Activated CD8-positive, alpha-beta memory T cell treated with anti-CD3 and anti-CD28 coated beads, Interleukin-2, amount 50 U/mL, for 1 hour (primary cell): ENCODE measurements around the gene EDDM3A.

Experiments used
- DNase-seq: peaks from one replicate; pipeline ENCODE4 v3.0.0-alpha.2; 2020; ENCODE audit errors: extremely low read depth

Gene EDDM3A

DNA sequence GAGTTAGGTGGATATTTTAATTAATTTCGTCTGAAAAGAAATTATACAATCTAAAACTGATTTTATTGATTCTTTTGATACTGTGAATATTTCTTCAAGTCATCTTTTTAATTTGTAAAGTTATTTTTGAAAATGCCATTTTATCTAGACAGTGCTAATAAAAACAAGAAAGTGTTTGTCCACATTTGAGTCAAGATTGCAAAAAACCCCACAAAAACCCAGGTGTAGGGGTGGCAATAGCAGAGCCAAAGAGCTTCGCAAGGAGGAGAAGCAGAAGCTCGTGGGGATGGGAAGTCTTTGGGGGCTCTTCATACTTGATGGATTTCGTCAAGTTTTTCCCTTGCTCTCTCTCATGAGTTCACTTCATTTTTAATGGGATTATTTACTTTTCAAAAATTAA, 41.3 kb downstream of the EDDM3A start:
- DNase-seq, result no peak

DNA sequence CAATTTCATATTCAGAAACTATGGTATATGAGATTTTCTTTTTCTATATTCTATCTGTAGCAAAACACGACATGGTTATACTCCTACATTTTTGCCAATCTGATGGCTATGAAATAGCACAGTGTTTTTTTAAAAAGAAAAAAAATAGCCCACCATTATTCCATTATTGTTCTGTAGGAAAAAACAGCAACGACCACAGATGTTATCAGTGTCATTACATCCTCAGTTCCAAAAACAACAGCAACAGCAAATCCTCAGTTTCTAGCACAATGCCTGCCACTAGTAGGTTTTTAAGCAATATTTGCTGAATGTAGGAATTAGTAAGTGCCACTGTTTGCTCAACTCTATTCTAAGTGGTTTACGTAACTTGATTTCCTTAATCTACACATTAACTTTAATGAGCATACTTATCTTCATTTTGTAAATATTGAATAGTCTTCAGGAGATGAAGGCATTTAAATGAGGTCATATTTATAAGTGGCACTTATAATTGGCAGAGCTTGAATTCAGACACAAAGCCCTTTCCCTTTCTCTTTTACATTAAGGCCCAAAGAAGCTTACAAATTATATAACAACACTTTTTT, 43.6 kb downstream of the EDDM3A start:
- DNase-seq, result no peak

DNA sequence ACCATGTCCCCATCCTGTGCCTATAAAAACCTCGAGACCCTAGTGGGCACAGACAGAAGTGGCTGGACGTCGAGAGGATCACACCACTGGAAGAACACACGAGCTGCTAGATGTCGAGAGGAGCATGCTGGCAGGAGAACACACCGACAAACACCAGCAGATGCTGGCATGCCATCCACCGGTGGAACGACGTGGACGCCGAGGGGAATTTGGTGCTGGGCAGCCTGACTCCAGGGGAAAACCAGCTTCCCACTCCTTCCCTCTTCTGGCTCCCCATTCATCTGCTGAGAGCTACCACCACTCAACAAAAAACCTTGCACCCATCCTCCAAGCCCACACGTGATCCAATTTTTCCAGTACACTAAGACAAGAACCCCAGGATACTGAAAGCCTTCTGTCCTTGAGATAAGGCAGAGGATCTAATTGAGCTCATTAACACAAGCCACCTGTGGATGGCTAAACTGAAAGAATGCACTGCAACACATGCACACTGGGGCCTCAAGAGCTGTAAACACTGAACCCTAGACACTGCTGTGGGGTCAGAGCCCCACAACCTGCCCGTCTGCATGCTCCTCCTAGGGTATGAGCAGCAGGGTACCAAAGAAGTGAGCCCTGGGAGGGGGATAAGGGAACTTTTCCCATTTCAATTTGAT, 44.9 kb downstream of the EDDM3A start:
- no peak for DNase-seq

DNA sequence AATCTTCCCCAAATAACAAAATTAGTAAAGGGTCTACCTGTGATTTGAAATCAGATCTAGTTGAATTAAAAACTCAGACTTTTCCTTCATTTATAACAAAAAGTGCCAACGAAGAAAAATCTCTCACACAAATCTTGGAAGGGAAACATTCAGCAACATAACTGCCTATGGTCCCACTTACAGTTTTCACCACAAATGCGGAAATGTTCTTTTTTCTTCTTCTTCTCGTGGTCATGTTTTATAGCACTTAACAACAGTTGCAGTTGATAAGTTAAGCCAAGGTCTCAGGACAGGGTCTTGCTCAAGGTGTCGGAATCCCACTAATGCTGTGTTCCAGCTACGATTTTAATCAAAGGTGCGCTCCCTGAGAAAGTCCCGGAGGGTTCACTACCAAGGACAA, 45.5 kb downstream of the EDDM3A start:
- no peak for DNase-seq

DNA sequence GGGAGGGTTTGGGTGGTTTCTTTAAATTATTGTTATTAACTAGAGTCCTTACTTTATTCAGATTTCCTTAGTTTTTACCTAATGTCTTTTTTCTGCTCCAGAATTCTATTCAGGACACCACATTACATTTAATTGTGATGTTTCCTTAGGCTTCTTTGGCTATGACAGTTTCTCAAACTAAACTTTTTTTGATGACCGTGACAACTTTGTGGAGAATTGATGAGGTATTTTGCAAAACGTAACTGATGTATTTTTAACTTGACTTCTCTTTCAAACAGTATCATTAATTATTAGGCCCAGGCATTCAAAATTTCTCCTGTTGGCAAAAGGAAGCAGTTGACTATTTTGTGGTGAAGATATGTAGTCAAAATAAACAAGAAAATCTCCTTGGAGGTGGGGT, 45.9 kb downstream of the EDDM3A start:
- DNase-seq, result no peak

DNA sequence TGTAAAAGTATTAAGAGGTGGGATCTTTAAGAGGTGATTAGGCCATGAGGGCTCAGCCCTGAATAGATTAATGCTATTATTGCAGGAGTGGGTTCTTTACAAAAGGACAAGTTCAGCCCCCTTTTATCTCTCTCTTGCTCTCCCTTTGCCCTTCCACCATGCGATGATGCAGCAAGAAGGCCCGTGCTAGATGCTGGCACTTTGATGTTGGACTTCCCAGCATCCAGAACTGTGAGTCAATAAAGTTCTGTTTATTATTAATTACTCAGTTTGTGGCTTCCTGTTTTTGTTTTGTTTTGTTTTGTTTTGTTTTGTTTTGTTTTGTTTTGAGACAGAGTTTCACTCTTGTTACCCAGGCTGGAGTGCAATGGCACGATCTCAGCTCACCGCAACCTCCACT, 46.9 kb downstream of the EDDM3A start:
- DNase-seq, result no peak

DNA sequence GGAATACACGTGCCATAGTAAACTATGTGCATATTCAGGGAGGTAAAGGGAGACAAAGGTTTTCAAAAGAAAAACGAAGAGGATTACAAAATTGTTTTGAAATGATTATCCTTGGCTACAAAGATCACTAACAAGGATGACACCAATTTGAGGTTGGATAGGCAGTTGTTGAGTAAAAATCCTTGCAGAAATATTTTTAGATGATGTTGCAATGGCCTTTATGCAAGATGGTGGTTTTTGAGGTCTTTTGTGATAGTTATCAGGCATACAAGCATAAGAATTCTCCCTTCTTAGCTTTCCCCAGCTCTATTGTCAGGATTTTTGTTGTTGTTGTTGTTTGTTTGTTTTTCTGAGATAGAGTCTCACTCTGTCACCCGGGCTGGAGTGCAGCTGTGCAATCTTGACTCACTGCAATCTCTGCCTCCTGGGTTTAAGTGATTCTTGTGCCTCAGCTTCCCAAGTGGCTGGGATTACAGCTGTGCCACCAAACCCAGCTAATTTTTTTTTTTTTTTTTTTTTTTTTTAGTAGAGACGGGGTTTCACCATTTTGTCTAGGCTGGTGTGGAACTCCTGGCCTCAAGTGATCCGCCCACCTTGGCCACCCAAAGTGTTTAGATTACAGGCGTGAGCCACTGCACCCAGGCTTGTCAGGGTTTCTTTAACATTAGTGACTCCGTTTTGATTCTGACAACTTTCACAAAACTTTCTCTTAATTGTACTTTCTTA, 49.1 kb downstream of the EDDM3A start:
- DNase-seq, result no peak

DNA sequence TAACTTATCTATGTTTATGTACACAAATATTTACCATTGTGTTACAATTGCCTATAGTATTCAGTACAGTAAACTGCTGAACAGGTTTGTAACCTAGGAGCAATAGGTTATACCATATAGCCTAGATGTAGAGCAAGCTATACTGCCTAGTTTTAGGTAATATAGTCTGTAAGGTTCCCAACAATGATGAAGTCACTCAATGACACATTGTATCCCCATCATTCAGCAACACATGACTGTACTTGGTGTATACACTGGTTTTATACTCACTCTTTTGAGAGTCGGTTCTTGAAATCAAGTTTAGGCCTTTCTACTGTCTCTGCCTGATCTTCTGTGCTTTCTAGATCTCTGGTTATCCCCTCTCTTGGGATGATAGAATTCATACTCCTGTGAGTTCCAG, 51.5 kb downstream of the EDDM3A start:
- no peak for DNase-seq
